ENCODE data around the gene SKI. TPM values are rescaled to one million over a fixed set of nuclear protein-coding genes. Genes with fewer than 3 reads are reported as not detected.

SKI gene
- total and polyA plus RNA-seq, 2 donors (not counting 1 experiment from before 2014, with no cell fraction given): 14.9 to 74.9 TPM

GRCh38 chr1:2255047-2255419 is 26.9 kb downstream of the SKI start:
- Histone ChIP-seq H2AFZ (ENCODE audit: insufficient read depth, low read depth, low read length, poor library complexity, severe bottlenecking) (no peak overlapping the region), H3K79me2 (ENCODE audit: control insufficient read depth, insufficient read depth, low read length) (peaks cover 94% of the 10 kb centered on the region), H3K27me3 (replicated peaks in 1 of 4; ENCODE audit: control extremely low read depth in 1 of 4, control insufficient read depth in 3 of 4, insufficient read depth in 4 of 4, low read length in 3 of 4) (no peaks in the 10 kb centered on the region), H3K4me3 (ENCODE audit: control extremely low read depth in 1 of 5, extremely low read depth in 1 of 5, insufficient read depth in 1 of 5, low read depth in 2 of 5, low read length in 4 of 5) (no peak overlapping the region), H3K4me1 (ENCODE audit: control insufficient read depth in 2 of 2, insufficient read depth in 2 of 2, low read length in 2 of 2) (peaks cover 57 to 82% of the 10 kb centered on the region in 2 donors), H3K4me2 (replicated peaks; ENCODE audit: low read depth, low read length, poor library complexity, severe bottlenecking) (peak overlapping the region; percentile 29), H3K9me3 (ENCODE audit: control extremely low read depth in 1 of 3, control insufficient read depth in 2 of 3, insufficient read depth in 1 of 3, low read length in 2 of 3) (peaks cover 0 to 35% (median 15%) of the 10 kb centered on the region in 3 donors), H3K9ac (ENCODE audit: low read length) (peak overlapping the region; percentile 46), H3K27ac (ENCODE audit: low read length in 2 of 2) (peak overlapping the region; percentile 81 to 96), H4K20me1 (ENCODE audit: control insufficient read depth, insufficient read depth, low read length, poor library complexity, severe bottlenecking) (peaks cover 56% of the 10 kb centered on the region), H3K36me3 (replicated peaks in 1 of 2; ENCODE audit: control extremely low read depth in 1 of 2, control insufficient read depth in 1 of 2, extremely low read depth in 1 of 2, insufficient read depth in 2 of 2, low read length in 1 of 2) (peaks cover 0 to 15% of the 10 kb centered on the region in 2 experiments)
- Mint-ChIP-seq H3K4me3 (no peak overlapping the region), H3K27ac (no peak overlapping the region), H3K4me1 (peaks cover 54% of the 10 kb centered on the region), H3K27me3 (no peaks in the 10 kb centered on the region), H3K9me3 (ENCODE audit: insufficient read depth) (no peaks in the 10 kb centered on the region)
- DNase-seq: no peak
- intact Hi-C loops (cut with micrococcal nuclease): no loop called here
- WGBS (ENCODE audit: insufficient coverage): 96% methylated on average over 6 of the region's 6 CpGs
- no peak for ATAC-seq (ENCODE audit: low read depth)
- CTCF ChIA-PET: interaction anchor here (1.2 to 2.3 kb wide), 3 partner anchors 44 to 127 kb away, joined by 3 to 6 read pairs (median 5); no protein-coding TSS in a partner anchor
- no peak for TF ChIP-seq EZH2 (IDR thresholded peaks at IDR 0.05; ENCODE audit: borderline replicate concordance, insufficient read depth, low read depth, low read length, poor library complexity, severe bottlenecking)
- no peak for TF ChIP-seq CTCF (IDR thresholded peaks at IDR 0.05)
- POLR2A ChIA-PET: interaction anchor here (0.7 to 2.1 kb wide), 4 partner anchors 28 to 60 kb away, joined by 3 to 19 read pairs (median 7); partner anchors contain the start of gene SKI

Data from B cell (primary cell).